Erythroblast (primary cell): ENCODE measurements around the gene NAP1L5.

ENCODE experiments used
- GATA1 ChIP-seq: IDR thresholded peaks from 2 replicates; pipeline ENCODE4 v1.6.1; 2011; ENCODE audit warnings: low read depth, mild to moderate bottlenecking, control low read depth, low read length, moderate library complexity
- POLR2A ChIP-seq: IDR thresholded peaks from 2 replicates; pipeline ENCODE4 v1.6.1; 2011; ENCODE audit warnings: mild to moderate bottlenecking, low read length

GRCh38 chr4:88728146-88728545 lies 30.5 kb upstream of the NAP1L5 start:
- TF ChIP-seq POLR2A (no peak), GATA1 (no peak)
